K562 (cell line): ENCODE data around the gene TMEM168. TPM values are rescaled to one million over a fixed set of nuclear protein-coding genes. Genes with fewer than 3 reads are reported as not detected.

Source experiments
- ARID1B ChIP-seq: fragments of 450-650 bp; IDR thresholded peaks from 2 replicates; pipeline ENCODE4 v1.6.1; 2016; ENCODE audit warnings: antibody characterized with exemption, mild to moderate bottlenecking, inconsistent platforms
- ARNT ChIP-seq, 2 experiments: fragments of 450-650 bp; IDR thresholded peaks; 2 replicates each; pipeline ENCODE4 v1.6.1; 2016; ENCODE audit warnings: mild to moderate bottlenecking in 1 of 2
- CBFA2T2 ChIP-seq: fragments of 450-650 bp; conservative IDR thresholded peaks from 2 replicates; pipeline ENCODE4 v1.6.1; 2017; ENCODE audit warnings: mild to moderate bottlenecking
- CTBP1 ChIP-seq: fragments of 450-650 bp; IDR thresholded peaks from 2 replicates; pipeline ENCODE4 v1.6.1; 2016; ENCODE audit warnings: borderline replicate concordance
- DDX20 ChIP-seq: fragments of 450-650 bp; IDR thresholded peaks from 2 replicates; pipeline ENCODE4 v1.6.1; 2016; ENCODE audit warnings: missing genetic modification characterization, low read depth, mild to moderate bottlenecking, missing compliant biosample characterization, moderate library complexity
- ESRRA ChIP-seq: fragments of 450-650 bp; IDR thresholded peaks from 2 replicates; pipeline ENCODE4 v1.6.1; 2014; ENCODE audit warnings: low read depth, mild to moderate bottlenecking, moderate library complexity, borderline replicate concordance
- HDAC3 ChIP-seq: fragments of 450-650 bp; IDR thresholded peaks from 2 replicates; pipeline ENCODE4 v1.6.1; 2018; ENCODE audit warnings: borderline replicate concordance, mild to moderate bottlenecking, moderate library complexity; ENCODE audit not compliant: partially characterized antibody
- JUNB ChIP-seq: fragments of 450-650 bp; formaldehyde crosslinking; conservative IDR thresholded peaks from 2 replicates; pipeline ENCODE4 v1.4.0; 2020; ENCODE audit warnings: mild to moderate bottlenecking
- KDM2B ChIP-seq: fragments of 250-450 bp; sonication (Bioruptor Pico); IDR thresholded peaks from 2 replicates; pipeline ENCODE4 v1.8.0; 2021; ENCODE audit warnings: mild to moderate bottlenecking, moderate library complexity
- MEIS2 ChIP-seq: fragments of 450-650 bp; IDR thresholded peaks from 2 replicates; pipeline ENCODE4 v1.6.1; 2014; ENCODE audit warnings: mild to moderate bottlenecking; ENCODE audit not compliant: partially characterized antibody
- NCOR1 ChIP-seq: fragments of 450-650 bp; IDR thresholded peaks from 2 replicates; pipeline ENCODE4 v1.6.1; 2016; ENCODE audit warnings: mild to moderate bottlenecking, moderate library complexity
- PHB ChIP-seq: fragments of 250-450 bp; sonication (Bioruptor Pico); IDR thresholded peaks from 2 replicates; pipeline ENCODE4 v1.5.0; 2021
- RCOR1 ChIP-seq, 2 experiments: IDR thresholded peaks; 2 replicates each; pipeline ENCODE4 v1.6.1; 2012; ENCODE audit warnings: low read depth in 2 of 2, low read length in 2 of 2, borderline replicate concordance in 1 of 2, improper control_type of control experiment in 1 of 2
- SLC30A9 ChIP-seq: fragments of 250-450 bp; sonication (Bioruptor Pico); IDR thresholded peaks from 2 replicates; pipeline ENCODE4 v1.8.0; 2022; ENCODE audit warnings: mild to moderate bottlenecking, moderate library complexity
- SOX6 ChIP-seq: fragments of 450-650 bp; IDR thresholded peaks from 2 replicates; pipeline ENCODE4 v1.6.1; 2014; ENCODE audit warnings: mild to moderate bottlenecking
- TCF3 ChIP-seq: sonication (generic); formaldehyde crosslinking; IDR thresholded peaks from 2 replicates; pipeline ENCODE4 v1.4.0; 2020; ENCODE audit warnings: mild to moderate bottlenecking, missing genetic modification reagents
- ZC3H8 ChIP-seq: fragments of 450-650 bp; IDR thresholded peaks from 2 replicates; pipeline ENCODE4 v1.6.1; 2017
- ZNF217 ChIP-seq: sonication (generic); formaldehyde crosslinking; IDR thresholded peaks from 2 replicates; pipeline ENCODE4 v1.8.0; 2022; ENCODE audit warnings: mild to moderate bottlenecking, missing genetic modification reagents
- ZNF507 ChIP-seq: conservative IDR thresholded peaks from 2 replicates; pipeline ENCODE4 v1.6.1; 2017; ENCODE audit warnings: missing genetic modification characterization, missing compliant biosample characterization
- ZNF57 ChIP-seq: fragments of 450-650 bp; formaldehyde crosslinking; IDR thresholded peaks from 2 replicates; pipeline ENCODE4 v1.4.0; 2020; ENCODE audit warnings: mild to moderate bottlenecking, moderate library complexity
- ZNF589 ChIP-seq: fragments of 200-800 bp; sonication (Bioruptor generic); IDR thresholded peaks from 2 replicates; pipeline ENCODE4 v1.6.1; 2016; ENCODE audit warnings: low read depth, missing genetic modification characterization, missing compliant biosample characterization
- ZNF707 ChIP-seq: fragments of 250-450 bp; sonication (Bioruptor Pico); conservative IDR thresholded peaks from 2 replicates; pipeline ENCODE4 v1.8.0; 2022; ENCODE audit warnings: inconsistent platforms, mild to moderate bottlenecking, moderate library complexity
- ZNF785 ChIP-seq: fragments of 250-450 bp; sonication (Bioruptor Pico); IDR thresholded peaks from 2 replicates; pipeline ENCODE4 v1.4.0; 2020; ENCODE audit warnings: mild to moderate bottlenecking
- polyA plus RNA-seq, 8 experiments: library from polyadenylated mRNA; depleted of rRNA in 4 of 8; stranded (reverse) in 5 of 8; unstranded in 3 of 8; fragments of >200 nt; fragmentation: Nextera tagmentation in 2 of 8; fragmentation: Illumina TruSeq in 1 of 8; extraction: Ambion mirVana in 2 of 8; extraction: Trizol in 1 of 8; gene quantifications; 2 replicates each; pipeline versions ENCODE4 v1.2.1 to v1.2.3, GENCODE V29; 2011 to 2014; ENCODE audit warnings: inconsistent platforms in 1 of 8, missing spikeins in 1 of 8
- total RNA-seq, 7 experiments: library from RNA; depleted of rRNA in 6 of 7; stranded (reverse); fragments of >200 nt in 6 of 7; fragmentation: Illumina TruSeq in 2 of 7; extraction: Trizol in 2 of 7; gene quantifications; 2 replicates each; pipeline versions ENCODE4 v1.2.1 to v1.2.3, GENCODE V29; 2011 to 2021; ENCODE audit warnings: low replicate concordance in 1 of 7
- TF ChIP-seq, protein P1 (sequence below), 2 experiments: fragments of 250-450 bp in 1 of 2; fragments of 450-650 bp in 1 of 2; sonication (Bioruptor Pico) in 1 of 2; IDR thresholded peaks; 2 replicates each; pipeline versions ENCODE4 v1.6.1 to v1.8.0; 2016 to 2021; ENCODE audit warnings: mild to moderate bottlenecking in 2 of 2, moderate library complexity in 2 of 2, missing compliant biosample characterization in 1 of 2, missing genetic modification characterization in 1 of 2
- TF ChIP-seq, protein P2 (sequence below): fragments of 250-450 bp; sonication (Bioruptor Pico); IDR thresholded peaks from 2 replicates; pipeline ENCODE4 v1.9.0; 2021; ENCODE audit warnings: mild to moderate bottlenecking, inconsistent platforms

The TMEM168 gene
- total and polyA plus RNA-seq, 9 of the 15 experiments (the other 6 are each of a cell fraction or from before 2014, with no cell fraction given) = 19.7 to 50.7 (median 25.4) TPM

DNA sequence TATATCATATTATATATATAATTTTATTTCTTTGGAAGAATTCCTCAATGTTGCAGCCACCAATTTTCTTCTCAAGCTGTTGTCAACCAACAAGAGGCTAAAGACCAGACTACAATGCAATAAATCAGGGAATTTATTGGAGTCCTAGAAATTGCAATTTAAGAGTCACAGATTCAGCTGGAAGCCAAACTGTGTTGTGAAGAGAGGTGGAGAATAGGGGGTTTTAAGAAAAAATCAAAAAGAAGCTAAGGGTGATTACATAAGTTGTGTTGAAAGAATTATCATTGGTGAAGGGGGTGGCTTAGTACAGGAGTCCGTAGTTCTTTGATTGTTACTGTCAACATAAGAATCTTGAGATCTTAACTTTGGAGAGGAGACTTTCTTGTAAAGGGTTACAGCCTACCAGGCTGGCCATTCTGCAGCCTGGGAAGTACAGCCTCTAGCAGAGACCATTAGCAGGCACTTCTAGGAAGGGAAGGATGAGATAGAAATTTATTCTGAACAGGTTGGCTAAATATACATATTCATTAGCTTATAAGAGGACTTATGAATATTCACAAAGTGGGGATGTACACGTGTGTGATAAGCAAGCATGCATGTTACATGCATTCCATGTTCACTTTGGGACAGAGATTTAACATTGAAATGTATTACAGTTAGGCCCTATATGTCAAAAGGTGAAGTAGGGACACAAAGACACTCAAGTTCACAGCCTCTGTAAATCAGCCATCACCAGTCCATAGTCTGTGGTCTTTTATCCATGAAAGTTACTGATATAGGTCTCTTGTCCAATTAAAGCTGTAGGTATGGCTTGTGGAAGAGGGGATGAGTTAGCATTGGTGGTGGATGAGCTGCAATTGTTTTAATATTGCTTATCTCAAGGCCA, 8.3 kb upstream of the TMEM168 start (continued):
- TF ChIP-seq HDAC3 (peak; percentile 20), ZNF589 (CRISPR knock-in tag) (no peak), KDM2B (CRISPR knock-in tag) (no peak), ESRRA (peak; percentile 61; the same call in 1 of the 2 replicates), MEIS2 (peak; percentile 83), ZNF507 (tag) (no peak), JUNB (CRISPR knock-in tag) (no peak), PHB (CRISPR knock-in tag) (no peak), ARNT (IDR thresholded peaks at IDR 0.05) (no peak), SLC30A9 (CRISPR knock-in tag) (no peak), ZNF707 (CRISPR knock-in tag) (no peak), DDX20 (tag) (no peak), ZNF57 (no peak), CBFA2T2 (peak; percentile 34; the same call in 1 of the 2 replicates), SOX6 (peak; percentile 87), CTBP1 (peak; percentile 56; the same call in 1 of the 2 replicates), ZC3H8 (no peak), ARID1B (peak; percentile 66), ZNF217 (CRISPR knock-in tag) (no peak), RCOR1 (IDR thresholded peaks at IDR 0.05; ENCODE audit: borderline replicate concordance in 1 of 2, low read depth in 2 of 2, low read length in 2 of 2) (peak in 1 of 2 experiments; percentile 56; a peak in 1 of 4 replicates), ZNF785 (CRISPR knock-in tag) (no peak), TCF3 (CRISPR knock-in tag) (peak; percentile 65), NCOR1 (peak; percentile 55; the same call in 1 of the 2 replicates)
- TF ChIP-seq, protein P1, sequence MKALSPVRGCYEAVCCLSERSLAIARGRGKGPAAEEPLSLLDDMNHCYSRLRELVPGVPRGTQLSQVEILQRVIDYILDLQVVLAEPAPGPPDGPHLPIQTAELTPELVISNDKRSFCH (CRISPR knock-in tag; IDR thresholded peaks at IDR 0.05) = no peak
- TF ChIP-seq, protein P1 (tag; IDR thresholded peaks at IDR 0.05) = peak; percentile 69; the same call in 1 of the 2 replicates
- TF ChIP-seq, protein P2, sequence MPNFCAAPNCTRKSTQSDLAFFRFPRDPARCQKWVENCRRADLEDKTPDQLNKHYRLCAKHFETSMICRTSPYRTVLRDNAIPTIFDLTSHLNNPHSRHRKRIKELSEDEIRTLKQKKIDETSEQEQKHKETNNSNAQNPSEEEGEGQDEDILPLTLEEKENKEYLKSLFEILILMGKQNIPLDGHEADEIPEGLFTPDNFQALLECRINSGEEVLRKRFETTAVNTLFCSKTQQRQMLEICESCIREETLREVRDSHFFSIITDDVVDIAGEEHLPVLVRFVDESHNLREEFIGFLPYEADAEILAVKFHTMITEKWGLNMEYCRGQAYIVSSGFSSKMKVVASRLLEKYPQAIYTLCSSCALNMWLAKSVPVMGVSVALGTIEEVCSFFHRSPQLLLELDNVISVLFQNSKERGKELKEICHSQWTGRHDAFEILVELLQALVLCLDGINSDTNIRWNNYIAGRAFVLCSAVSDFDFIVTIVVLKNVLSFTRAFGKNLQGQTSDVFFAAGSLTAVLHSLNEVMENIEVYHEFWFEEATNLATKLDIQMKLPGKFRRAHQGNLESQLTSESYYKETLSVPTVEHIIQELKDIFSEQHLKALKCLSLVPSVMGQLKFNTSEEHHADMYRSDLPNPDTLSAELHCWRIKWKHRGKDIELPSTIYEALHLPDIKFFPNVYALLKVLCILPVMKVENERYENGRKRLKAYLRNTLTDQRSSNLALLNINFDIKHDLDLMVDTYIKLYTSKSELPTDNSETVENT = no peak
